ENCODE measurements around the gene TRPV3.

- TF ChIP-seq CTCF (IDR thresholded peaks at IDR 0.05) (no peak), POLR2A (IDR thresholded peaks at IDR 0.05) (no peak)
Observed at GRCh38 chr17:3596804-3597464, 39.3 kb upstream of the TRPV3 start.
